ENCODE results near the gene PLEKHA4. TPM values are rescaled to one million over a fixed set of nuclear protein-coding genes. Genes with fewer than 3 reads are reported as not detected.

PLEKHA4 gene
- total RNA-seq (2022; extraction: Qiagen RNA extraction), result 1.2 to 1.6 TPM (median 1.4 TPM) in 5 replicates

GRCh38 chr19:48868114-48868886 lies at the start of gene PLEKHA4:
Gene PLEKHA4 (minus strand): TSS chr19:48868617. CDS start chr19:48867620, 997 bp downstream.

GRCh38 chr19:48899781-48900476 lies 31.5 kb upstream of the PLEKHA4 start, which contains the start of gene NUCB1:
Gene NUCB1 (plus strand): TSS chr19:48900312. CDS start chr19:48900797, 485 bp downstream.

GRCh38 chr19:48872182-48872883 lies 3.9 kb upstream of the PLEKHA4 start, which contains the start of gene PPP1R15A:
Gene PPP1R15A (plus strand): TSS chr19:48872421. CDS start chr19:48873234, 813 bp downstream.

GRCh38 chr19:48836089-48837017 lies 32.1 kb downstream of the PLEKHA4 start, which contains the start of gene HSD17B14:
Gene HSD17B14 (minus strand): TSS chr19:48836491. CDS start chr19:48836411, 80 bp downstream.

Other genes starting within 250 kb of the PLEKHA4 start
- 3,280 to 3,604 TPM (median 3,357 TPM) in 5 replicates for gene RPL18, start 249.4 kb downstream of the PLEKHA4 start, total RNA-seq (2022; extraction: Qiagen RNA extraction)
- gene SPHK2, start 249.1 kb downstream of the PLEKHA4 start, total RNA-seq (2022; extraction: Qiagen RNA extraction), result 10.1 to 17.9 TPM (median 15.0 TPM) in 5 replicates
- gene DBP, start 231.2 kb downstream of the PLEKHA4 start, total RNA-seq (2022; extraction: Qiagen RNA extraction), result 1.4 to 2.6 TPM (median 1.9 TPM) in 5 replicates
- 6.9 to 11.7 TPM (median 9.4 TPM) in 5 replicates for gene CA11, start 222.4 kb downstream of the PLEKHA4 start, total RNA-seq (2022; extraction: Qiagen RNA extraction)
- 0.06 to 0.22 TPM (median 0.15 TPM) in 5 replicates for gene NTN5, start 195.6 kb downstream of the PLEKHA4 start, total RNA-seq (2022; extraction: Qiagen RNA extraction)
- gene FUT2, start 172.6 kb downstream of the PLEKHA4 start, total RNA-seq (2022; extraction: Qiagen RNA extraction), result not detected in 5 replicates
- 0.25 to 0.52 TPM (median 0.35 TPM) in 5 replicates for gene MAMSTR, start 148.9 kb downstream of the PLEKHA4 start, total RNA-seq (2022; extraction: Qiagen RNA extraction)
- 0.42 to 0.98 TPM (median 0.45 TPM) in 5 replicates for gene RASIP1, start 128.0 kb downstream of the PLEKHA4 start, total RNA-seq (2022; extraction: Qiagen RNA extraction)
- gene IZUMO1, start 121.7 kb downstream of the PLEKHA4 start, total RNA-seq (2022; extraction: Qiagen RNA extraction), result not detected in 5 replicates
- 0.04 to 0.13 TPM (median 0.06 TPM) in 5 replicates for gene FUT1, start 116.0 kb downstream of the PLEKHA4 start, total RNA-seq (2022; extraction: Qiagen RNA extraction)
- not detected in 5 replicates for gene FGF21, start 113.1 kb downstream of the PLEKHA4 start, total RNA-seq (2022; extraction: Qiagen RNA extraction)
- 51.3 to 63.4 TPM (median 60.9 TPM) in 5 replicates for gene BCAT2, start 57.6 kb downstream of the PLEKHA4 start, total RNA-seq (2022; extraction: Qiagen RNA extraction)
- 12.4 to 16.1 TPM (median 13.9 TPM) in 5 replicates for gene HSD17B14, start 32.1 kb downstream of the PLEKHA4 start, total RNA-seq (2022; extraction: Qiagen RNA extraction)
- gene PPP1R15A, start 3.8 kb upstream of the PLEKHA4 start, total RNA-seq (2022; extraction: Qiagen RNA extraction), result 79.7 to 121 TPM (median 92.8 TPM) in 5 replicates
- not detected in 5 replicates for gene TULP2, start 30.1 kb upstream of the PLEKHA4 start, total RNA-seq (2022; extraction: Qiagen RNA extraction)
- 206 to 233 TPM (median 208 TPM) in 5 replicates for gene NUCB1, start 31.7 kb upstream of the PLEKHA4 start, total RNA-seq (2022; extraction: Qiagen RNA extraction)
- gene DHDH, start 65.1 kb upstream of the PLEKHA4 start, total RNA-seq (2022; extraction: Qiagen RNA extraction), result 0.87 to 1.6 TPM (median 1.3 TPM) in 5 replicates
- gene BAX, start 86.3 kb upstream of the PLEKHA4 start, total RNA-seq (2022; extraction: Qiagen RNA extraction), result 283 to 383 TPM (median 335 TPM) in 5 replicates
- gene FTL, start 96.7 kb upstream of the PLEKHA4 start, total RNA-seq (2022; extraction: Qiagen RNA extraction), result 16,772 to 23,411 TPM (median 18,179 TPM) in 5 replicates
- 17.8 to 21.9 TPM (median 19.9 TPM) in 5 replicates for gene GYS1, start 124.7 kb upstream of the PLEKHA4 start, total RNA-seq (2022; extraction: Qiagen RNA extraction)
- gene RUVBL2, start 125.3 kb upstream of the PLEKHA4 start, total RNA-seq (2022; extraction: Qiagen RNA extraction), result 221 to 248 TPM (median 236 TPM) in 5 replicates
- not detected in 5 replicates for gene LHB, start 148.5 kb upstream of the PLEKHA4 start, total RNA-seq (2022; extraction: Qiagen RNA extraction)
- not detected in 5 replicates for gene CGB3, start 155.7 kb upstream of the PLEKHA4 start, total RNA-seq (2022; extraction: Qiagen RNA extraction)
- gene CGB2, start 163.3 kb upstream of the PLEKHA4 start, total RNA-seq (2022; extraction: Qiagen RNA extraction), result 0.09 to 0.21 TPM (median 0.21 TPM) in 3 of 5 replicates, not detected in the others
- not detected in 5 replicates for gene CGB1, start 168.3 kb upstream of the PLEKHA4 start, total RNA-seq (2022; extraction: Qiagen RNA extraction)
- 0.52 to 1.0 TPM (median 0.68 TPM) in 5 replicates for gene CGB5, start 175.2 kb upstream of the PLEKHA4 start, total RNA-seq (2022; extraction: Qiagen RNA extraction)
- gene CGB8, start 180.5 kb upstream of the PLEKHA4 start, total RNA-seq (2022; extraction: Qiagen RNA extraction), result 1.6 to 3.0 TPM (median 2.6 TPM) in 5 replicates
- 0.32 to 0.76 TPM (median 0.42 TPM) in 5 replicates for gene CGB7, start 189.1 kb upstream of the PLEKHA4 start, total RNA-seq (2022; extraction: Qiagen RNA extraction)
- 0.29 to 0.78 TPM (median 0.66 TPM) in 5 replicates for gene NTF4, start 196.2 kb upstream of the PLEKHA4 start, total RNA-seq (2022; extraction: Qiagen RNA extraction)
- 0.01 to 0.02 TPM in 2 of 5 replicates, not detected in the others for gene KCNA7, start 204.1 kb upstream of the PLEKHA4 start, total RNA-seq (2022; extraction: Qiagen RNA extraction)
- 311 to 342 TPM (median 330 TPM) in 5 replicates for gene SNRNP70, start 216.8 kb upstream of the PLEKHA4 start, total RNA-seq (2022; extraction: Qiagen RNA extraction)
- 5.1 to 9.9 TPM (median 7.0 TPM) in 5 replicates for gene LIN7B, start 245.8 kb upstream of the PLEKHA4 start, total RNA-seq (2022; extraction: Qiagen RNA extraction)